SK-N-SH (cell line): ENCODE measurements around the gene L3MBTL2. TPM values are rescaled to one million over a fixed set of nuclear protein-coding genes. Genes with fewer than 3 reads are reported as not detected.

Experiments used
- CTCF ChIA-PET: fragments of 300-600, 350-600 bp; formaldehyde crosslinking; extraction: SDS; loops from one replicate; lab custom pipeline; 2021; lab: Yijun Ruan, JAX
- POLR2A ChIA-PET: fragments of 350-600 bp; sonication (Branson Sonifier 250); formaldehyde crosslinking; extraction: SDS; loops from one replicate; lab custom pipeline; 2020; ENCODE audit warnings: antibody characterized with exemption, inconsistent platforms; lab: Yijun Ruan, JAX
- DNase-seq: peaks from one replicate; pipeline ENCODE4 v3.0.0; 2012
- H2AFZ ChIP-seq: fragments of 200-600 bp; sonication (generic); 2 replicates; pipeline ENCODE4 v1.8.1; 2016; ENCODE audit warnings: antibody characterized with exemption, mild to moderate bottlenecking, low read depth
- H3F3A ChIP-seq: fragments of 200-600 bp; sonication (generic); replicated peaks from 2 replicates; pipeline ENCODE3; 2016; ENCODE audit warnings: antibody characterized with exemption, mild to moderate bottlenecking; ENCODE audit not compliant: insufficient read depth
- H3K27ac ChIP-seq, 2 experiments: fragments of 200-500 bp in 1 of 2; fragments of 200-600 bp in 1 of 2; sonication (Bioruptor generic) in 1 of 2; sonication (generic), shearing (Covaris generic) in 1 of 2; 2 replicates each; pipeline versions ENCODE4 v1.5.1 to v1.6.1; 2014 to 2016; ENCODE audit warnings: low read depth in 2 of 2, inconsistent platforms in 1 of 2, low read length in 1 of 2, mild to moderate bottlenecking in 1 of 2, mixed read lengths in 1 of 2
- H3K27me3 ChIP-seq: fragments of 200-600 bp; sonication (generic), shearing (Covaris generic); 2 replicates; pipeline ENCODE4 v1.6.1; 2016; ENCODE audit warnings: mixed run types; ENCODE audit not compliant: insufficient read depth
- H3K36me3 ChIP-seq, 2 experiments: fragments of 200-500 bp in 1 of 2; fragments of 200-600 bp in 1 of 2; sonication (Bioruptor generic) in 1 of 2; sonication (generic) in 1 of 2; replicated peaks in 1 of 2; 2 replicates each; pipeline versions ENCODE3 to v1.5.1; 2014 to 2016; ENCODE audit warnings: low read length in 1 of 2, mild to moderate bottlenecking in 1 of 2; ENCODE audit not compliant: insufficient read depth in 2 of 2, control insufficient read depth in 1 of 2
- H3K4me1 ChIP-seq, 2 experiments: fragments of 200-500 bp in 1 of 2; fragments of 200-600 bp in 1 of 2; sonication (Bioruptor generic) in 1 of 2; sonication (generic), shearing (Covaris generic) in 1 of 2; 2 replicates each; pipeline versions ENCODE4 v1.5.1 to v1.6.1; 2014 to 2016; ENCODE audit warnings: low read depth in 1 of 2, low read length in 1 of 2, mixed run types in 1 of 2; ENCODE audit not compliant: insufficient read depth in 2 of 2, control insufficient read depth in 1 of 2
- H3K4me2 ChIP-seq: fragments of 200-600 bp; sonication (generic), shearing (Covaris generic); 2 replicates; pipeline ENCODE4 v1.6.1; 2017; ENCODE audit warnings: mixed run types
- H3K4me3 ChIP-seq, 2 experiments: fragments of 200-500 bp in 1 of 2; fragments of 200-600 bp in 1 of 2; sonication (Bioruptor generic) in 1 of 2; sonication (generic), shearing (Covaris generic) in 1 of 2; 2 replicates each; pipeline versions ENCODE4 v1.5.1 to v1.8.1; 2014 to 2016; ENCODE audit warnings: low read depth in 2 of 2, inconsistent platforms in 1 of 2, low read length in 1 of 2, mild to moderate bottlenecking in 1 of 2, mixed read lengths in 1 of 2, moderate library complexity in 1 of 2
- H3K79me2 ChIP-seq: fragments of 200-600 bp; sonication (generic); 2 replicates; pipeline ENCODE4 v1.8.1; 2017; ENCODE audit warnings: mild to moderate bottlenecking; ENCODE audit not compliant: insufficient read depth
- H3K9ac ChIP-seq: fragments of 200-600 bp; sonication (generic); 2 replicates; pipeline ENCODE4 v1.6.1; 2017; ENCODE audit warnings: mixed run types
- H3K9me2 ChIP-seq: fragments of 200-600 bp; sonication (generic); 2 replicates; pipeline ENCODE4 v1.6.1; 2017; ENCODE audit warnings: mixed run types
- H3K9me3 ChIP-seq: fragments of 200-600 bp; sonication (generic); 2 replicates; pipeline ENCODE4 v1.6.1; 2017; ENCODE audit warnings: mixed run types, mild to moderate bottlenecking, moderate library complexity
- H4K20me1 ChIP-seq: fragments of 200-600 bp; sonication (generic); 2 replicates; pipeline ENCODE4 v1.6.1; 2017; ENCODE audit warnings: mild to moderate bottlenecking, mixed run types; ENCODE audit not compliant: insufficient read depth
- CHD2 ChIP-seq: fragments of 150-350 bp; IDR thresholded peaks from 2 replicates; pipeline ENCODE4 v1.6.1; 2018; ENCODE audit warnings: low read length; ENCODE audit not compliant: partially characterized antibody
- ELF1 ChIP-seq: IDR thresholded peaks from 2 replicates; pipeline ENCODE4 v1.4.0; 2012
- EP300 ChIP-seq, 2 experiments: IDR thresholded peaks; 2 replicates each; pipeline versions ENCODE4 v1.4.0 to v1.6.1; 2012; ENCODE audit warnings: borderline replicate concordance in 1 of 2, low read depth in 1 of 2, low read length in 1 of 2
- FOSL2 ChIP-seq: IDR thresholded peaks from 2 replicates; pipeline ENCODE4 v1.4.0; 2012; ENCODE audit warnings: low read depth, mild to moderate bottlenecking, moderate library complexity, borderline replicate concordance
- FOXM1 ChIP-seq: IDR thresholded peaks from 2 replicates; pipeline ENCODE4 v1.4.0; 2012; ENCODE audit warnings: low read depth, mild to moderate bottlenecking
- GATA2 ChIP-seq: sonication (generic); formaldehyde crosslinking; IDR thresholded peaks from 2 replicates; pipeline ENCODE4 v1.5.0; 2020; ENCODE audit warnings: mild to moderate bottlenecking, missing genetic modification reagents
- JUND ChIP-seq: IDR thresholded peaks from 2 replicates; pipeline ENCODE4 v1.4.0; 2012
- MAX ChIP-seq: IDR thresholded peaks from 2 replicates; pipeline ENCODE4 v1.4.0; 2012; ENCODE audit warnings: low read depth
- MEF2A ChIP-seq: IDR thresholded peaks from 2 replicates; pipeline ENCODE4 v1.4.0; 2012; ENCODE audit warnings: low read depth, borderline replicate concordance
- MXI1 ChIP-seq: IDR thresholded peaks from 2 replicates; pipeline ENCODE4 v1.6.1; 2012; ENCODE audit warnings: mild to moderate bottlenecking, low read depth, low read length, improper control_type of control experiment
- NFIC ChIP-seq: IDR thresholded peaks from 2 replicates; pipeline ENCODE4 v1.4.0; 2012; ENCODE audit warnings: borderline replicate concordance
- RCOR1 ChIP-seq: fragments of 150-350 bp; IDR thresholded peaks from 2 replicates; pipeline ENCODE4 v1.6.1; 2017; ENCODE audit warnings: antibody characterized with exemption, low read length
- RFX5 ChIP-seq: IDR thresholded peaks from 2 replicates; pipeline ENCODE4 v1.6.1; 2012; ENCODE audit warnings: mild to moderate bottlenecking, improper control_type of control experiment, low read length
- SIN3A ChIP-seq: IDR thresholded peaks from 2 replicates; pipeline ENCODE4 v1.6.1; 2012; ENCODE audit warnings: low read depth, mild to moderate bottlenecking, low read length, moderate library complexity, borderline replicate concordance
- SMC3 ChIP-seq: IDR thresholded peaks from 2 replicates; pipeline ENCODE4 v1.6.1; 2012; ENCODE audit warnings: low read depth, low read length, improper control_type of control experiment
- TAF1 ChIP-seq: IDR thresholded peaks from 2 replicates; pipeline ENCODE4 v1.6.1; 2012; ENCODE audit warnings: low read depth, mild to moderate bottlenecking, low read length, moderate library complexity, borderline replicate concordance
- TCF12 ChIP-seq: IDR thresholded peaks from 2 replicates; pipeline ENCODE4 v1.4.0; 2012
- TEAD4 ChIP-seq: IDR thresholded peaks from 2 replicates; pipeline ENCODE4 v1.4.0; 2012; ENCODE audit warnings: mild to moderate bottlenecking, borderline replicate concordance; ENCODE audit not compliant: insufficient read depth
- USF2 ChIP-seq: fragments of 150-350 bp; IDR thresholded peaks from 2 replicates; pipeline ENCODE4 v1.6.1; 2017; ENCODE audit warnings: antibody characterized with exemption, low read length, low read depth, borderline replicate concordance
- ZBTB33 ChIP-seq: IDR thresholded peaks from 2 replicates; pipeline ENCODE4 v1.4.0; 2012; ENCODE audit warnings: low read depth, borderline replicate concordance
- WGBS: methylation state at CpG from one replicate; pipeline ENCODE4 v1.1.6; 2017; ENCODE audit warnings: low lambda C conversion rate; 5-methylcytosine and 5-hydroxymethylcytosine counted together
- polyA plus RNA-seq, 3 experiments: library from polyadenylated mRNA; depleted of rRNA; stranded (reverse); fragments of >200 nt; gene quantifications; 2 replicates each; pipeline ENCODE4 v1.2.3, GENCODE V29; 2012

Gene L3MBTL2
- polyA plus RNA-seq, 1 of the 3 experiments (the other 2 are of a cell fraction) = 13.3 TPM

GRCh38 chr22:41216984-41217383, 11.9 kb downstream of the L3MBTL2 start:
- Histone ChIP-seq H3K9me3 (no peaks in the 10 kb centered on the region), H3K9ac (no peak overlapping the region), H3K27ac (no peak overlapping the region), H4K20me1 (no peaks in the 10 kb centered on the region), H3K4me3 (no peak overlapping the region), H3F3A (no peaks in the 10 kb centered on the region), H3K4me1 (no peaks in the 10 kb centered on the region), H2AFZ (no peak overlapping the region), H3K36me3 (peaks cover 0 to 12% of the 10 kb centered on the region in 2 experiments), H3K9me2 (no peaks in the 10 kb centered on the region), H3K27me3 (no peaks in the 10 kb centered on the region), H3K4me2 (no peak overlapping the region), H3K79me2 (no peaks in the 10 kb centered on the region)
- ChIA-PET CTCF (no interaction called here), POLR2A (no interaction called here)
- TF ChIP-seq MAX (no peak), ZBTB33 (no peak), TAF1 (no peak), JUND (no peak), ELF1 (no peak), USF2 (no peak), RFX5 (no peak), SIN3A (no peak), MXI1 (no peak), GATA2 (CRISPR knock-in tag) (no peak), RCOR1 (no peak), TEAD4 (no peak), SMC3 (no peak), FOXM1 (no peak), NFIC (no peak), MEF2A (no peak), EP300 (IDR thresholded peaks at IDR 0.05; ENCODE audit: borderline replicate concordance in 1 of 2, low read depth in 1 of 2, low read length in 1 of 2) (no peak), FOSL2 (no peak), CHD2 (no peak), TCF12 (no peak)
- WGBS = 98% methylated on average over 5 of the region's 13 CpGs
- DNase-seq = no peak
